K562 (cell line): Measurements from ENCODE around the gene KLF13. TPM values are rescaled to one million over a fixed set of nuclear protein-coding genes. Genes with fewer than 3 reads are reported as not detected.

ENCODE experiments used
- ATAC-seq: fragments of 200-7000 bp; cut with Tn5 transposase; 3 replicates; pipeline ENCODE4 v1.9.1; 2020; ENCODE audit warnings: moderate library complexity
- BruUV-seq: library from RNA; stranded (reverse); fragments of 400-500 nt; replicated peaks from 2 replicates; lab custom pipeline; 2021; lab: Mats Ljungman, UMichigan
- CTCF ChIA-PET: fragments of 300-600 bp; formaldehyde crosslinking; extraction: SDS; loops from one replicate; lab custom pipeline; 2021; ENCODE audit warnings: low intra/inter-chr PET ratio; lab: Yijun Ruan, JAX
- POLR2A ChIA-PET: fragments of 300-600, 350-650 bp; sonication (Branson Sonifier 250); formaldehyde crosslinking; extraction: SDS; loops from one replicate; lab custom pipeline; 2021; ENCODE audit warnings: antibody characterized with exemption, inconsistent platforms; lab: Yijun Ruan, JAX
- DNase-seq, 4 experiments: peaks; one replicate each; pipeline versions ENCODE4 v3.0.0 to v3.0.0-alpha.2; 2011 to 2018; ENCODE audit warnings: low spot score in 3 of 4, mixed read lengths in 3 of 4; ENCODE audit errors: extremely low read depth in 1 of 4
- FAIRE-seq: peaks from 2 replicates; lab custom pipeline; 2011; peaks lifted over from hg19 to GRCh38; lab: Jason Lieb, UNC
- H2AFZ ChIP-seq: 2 replicates; pipeline ENCODE4 v1.6.0; 2011; ENCODE audit warnings: low read depth, low read length, control low read depth, inconsistent platforms
- H3K27ac ChIP-seq: fragments of 200-600 bp; 3 replicates; pipeline ENCODE4 v1.8.0; 2011; ENCODE audit warnings: low read depth, mild to moderate bottlenecking, control low read depth, inconsistent platforms, low read length, moderate library complexity, mixed read lengths; ENCODE audit errors: extremely low read depth
- H3K27me3 ChIP-seq, 2 experiments: fragments of 300-600 bp in 1 of 2; 2 replicates in 1 of 2; 3 replicates in 1 of 2; pipeline versions ENCODE4 v1.6.0 to v1.8.0; 2011; ENCODE audit warnings: inconsistent platforms in 2 of 2, low read length in 2 of 2, mild to moderate bottlenecking in 1 of 2, mixed read lengths in 1 of 2, moderate library complexity in 1 of 2; ENCODE audit not compliant: control insufficient read depth in 2 of 2, insufficient read depth in 2 of 2
- H3K36me3 ChIP-seq: fragments of 300-600 bp; 3 replicates; pipeline ENCODE4 v1.8.0; 2011; ENCODE audit warnings: mild to moderate bottlenecking, low read length, inconsistent platforms; ENCODE audit not compliant: control insufficient read depth, insufficient read depth
- H3K4me1 ChIP-seq, 2 experiments: fragments of 200-600 bp in 1 of 2; replicated peaks in 1 of 2; 2 replicates in 1 of 2; 3 replicates in 1 of 2; pipeline versions ENCODE4 v1.5.1 to v1.8.0; 2011; ENCODE audit warnings: inconsistent platforms in 2 of 2, low read length in 2 of 2, mild to moderate bottlenecking in 1 of 2, mixed read lengths in 1 of 2, moderate library complexity in 1 of 2; ENCODE audit not compliant: control insufficient read depth in 2 of 2, insufficient read depth in 2 of 2
- H3K4me2 ChIP-seq: 2 replicates; pipeline ENCODE4 v1.6.1; 2011; ENCODE audit warnings: low read length, control low read depth, inconsistent platforms, mixed read lengths; ENCODE audit not compliant: insufficient read depth
- H3K4me3 ChIP-seq: fragments of 200-600 bp; sonication (generic), shearing (Covaris generic); 2 replicates; pipeline ENCODE4 v1.5.1; 2016; ENCODE audit warnings: control low read depth, inconsistent platforms
- H3K79me2 ChIP-seq: fragments of 200-600 bp; 3 replicates; pipeline ENCODE4 v1.8.0; 2011; ENCODE audit warnings: low read length, inconsistent platforms; ENCODE audit not compliant: control insufficient read depth, insufficient read depth
- H3K9ac ChIP-seq, 2 experiments: 2 replicates each; pipeline versions ENCODE4 v1.6.0 to v1.6.1; 2011; ENCODE audit warnings: low read depth in 2 of 2, low read length in 2 of 2, control low read depth in 1 of 2, inconsistent platforms in 1 of 2, mild to moderate bottlenecking in 1 of 2, mixed read lengths in 1 of 2; ENCODE audit not compliant: insufficient read depth in 1 of 2
- H3K9me1 ChIP-seq: one replicate; pipeline ENCODE4 v1.6.0; 2011; ENCODE audit warnings: inconsistent platforms, mild to moderate bottlenecking, low read length, moderate library complexity; ENCODE audit not compliant: control insufficient read depth, insufficient read depth
- H3K9me3 ChIP-seq: replicated peaks from 2 replicates; pipeline ENCODE4 v1.5.1; 2011; ENCODE audit warnings: low read depth, low read length, inconsistent platforms; ENCODE audit not compliant: control insufficient read depth, insufficient read depth
- H4K20me1 ChIP-seq: replicated peaks from 2 replicates; pipeline ENCODE4 v1.6.1; 2011; ENCODE audit warnings: low read length, inconsistent platforms, mixed read lengths; ENCODE audit not compliant: control insufficient read depth, insufficient read depth
- AFF1 ChIP-seq, 2 experiments: fragments of 450-650 bp; IDR thresholded peaks; 2 replicates each; pipeline ENCODE4 v1.6.1; 2018; ENCODE audit warnings: mild to moderate bottlenecking in 2 of 2, low read depth in 1 of 2; ENCODE audit not compliant: partially characterized antibody in 2 of 2
- CBX5 ChIP-seq: IDR thresholded peaks from 2 replicates; pipeline ENCODE4 v1.6.1; 2014; ENCODE audit warnings: low read depth, borderline replicate concordance
- E2F1 ChIP-seq: sonication (generic); formaldehyde crosslinking; IDR thresholded peaks from 2 replicates; pipeline ENCODE4 v1.8.1; 2023; ENCODE audit warnings: mild to moderate bottlenecking, missing genetic modification reagents, moderate library complexity
- WGBS: fragments of 100-300 bp; shearing (Covaris generic); methylation state at CpG from one replicate; pipeline ENCODE4 v1.1.6; 2016; ENCODE audit warnings: low coverage, mixed read lengths; ENCODE audit not compliant: insufficient coverage; ENCODE audit errors: missing lambda C conversion rate; 5-methylcytosine and 5-hydroxymethylcytosine counted together
- in situ Hi-C: fragments of 300-500 bp; cut with MboI; formaldehyde crosslinking; loops from 4 replicates; pipeline ENCODE4 v1.15.0; 2018; ENCODE audit warnings: inconsistent platforms, mixed read lengths
- intact Hi-C: fragments of 100-400 bp; cut with micrococcal nuclease; formaldehyde crosslinking; loops from 2 replicates; pipeline ENCODE4 v1.14.2; 2022
- polyA plus RNA-seq, 8 experiments: library from polyadenylated mRNA; depleted of rRNA in 4 of 8; stranded (reverse) in 5 of 8; unstranded in 3 of 8; fragments of >200 nt; fragmentation: Nextera tagmentation in 2 of 8; fragmentation: Illumina TruSeq in 1 of 8; extraction: Ambion mirVana in 2 of 8; extraction: Trizol in 1 of 8; gene quantifications; 2 replicates each; pipeline versions ENCODE4 v1.2.1 to v1.2.3, GENCODE V29; 2011 to 2014; ENCODE audit warnings: inconsistent platforms in 1 of 8, missing spikeins in 1 of 8
- total RNA-seq, 7 experiments: library from RNA; depleted of rRNA in 6 of 7; stranded (reverse); fragments of >200 nt in 6 of 7; fragmentation: Illumina TruSeq in 2 of 7; extraction: Trizol in 2 of 7; gene quantifications; 2 replicates each; pipeline versions ENCODE4 v1.2.1 to v1.2.3, GENCODE V29; 2011 to 2021; ENCODE audit warnings: low replicate concordance in 1 of 7

The KLF13 gene
- total and polyA plus RNA-seq, 9 of the 15 experiments (the other 6 are each of a cell fraction or from before 2014, with no cell fraction given): 1.8 to 10.5 (median 4.8) TPM

- in situ Hi-C loops (no loop called here), intact Hi-C loops (no loop called here)
- ATAC-seq (no peak), FAIRE-seq (no peak), DNase-seq (no peak)
- ChIA-PET POLR2A (interaction anchor here (0.6 kb wide), 1 partner anchor 15 kb away, joined by 3 read pairs; no protein-coding TSS in a partner anchor), CTCF (no interaction called here)
- BruUV-seq: no TSS peak
- Histone ChIP-seq H3K79me2 (no peaks in the 10 kb centered on the region), H3K36me3 (no peaks in the 10 kb centered on the region), H3K9ac (no peak overlapping the region), H3K9me1 (peaks cover 2% of the 10 kb centered on the region), H3K4me2 (no peak overlapping the region), H3K9me3 (no peaks in the 10 kb centered on the region), H3K4me1 (peaks cover 11 to 47% of the 10 kb centered on the region in 2 experiments; a peak in 4 of 5 replicates), H4K20me1 (peaks cover 4% of the 10 kb centered on the region; the same call in 1 of the 2 replicates), H3K27ac (no peak overlapping the region), H3K27me3 (peaks cover 10 to 36% of the 10 kb centered on the region in 2 experiments), H3K4me3 (no peak overlapping the region), H2AFZ (no peak overlapping the region)
- TF ChIP-seq AFF1 (IDR thresholded peaks at IDR 0.05; ENCODE audit: low read depth in 1 of 2, partially characterized antibody in 2 of 2) (no peak), CBX5 (no peak), E2F1 (CRISPR knock-in tag) (no peak)
- WGBS: 19% methylated on average over 11 of the region's 13 CpGs
Observed at GRCh38 chr15:31302029-31302657, 24.5 kb upstream of the KLF13 start.
